ENCODE measurements around the gene TBX18. TPM values are rescaled to one million over a fixed set of nuclear protein-coding genes. Genes with fewer than 3 reads are reported as not detected.

The TBX18 gene
- total and polyA plus RNA-seq, 9 of the 15 experiments (the other 6 are each of a cell fraction or from before 2014, with no cell fraction given) = 4.0 to 36.1 (median 20.7) TPM

- TF ChIP-seq PATZ1 (CRISPR knock-in tag; IDR thresholded peaks at IDR 0.05; ENCODE audit: borderline replicate concordance) = no peak
- TF ChIP-seq, protein P1, sequence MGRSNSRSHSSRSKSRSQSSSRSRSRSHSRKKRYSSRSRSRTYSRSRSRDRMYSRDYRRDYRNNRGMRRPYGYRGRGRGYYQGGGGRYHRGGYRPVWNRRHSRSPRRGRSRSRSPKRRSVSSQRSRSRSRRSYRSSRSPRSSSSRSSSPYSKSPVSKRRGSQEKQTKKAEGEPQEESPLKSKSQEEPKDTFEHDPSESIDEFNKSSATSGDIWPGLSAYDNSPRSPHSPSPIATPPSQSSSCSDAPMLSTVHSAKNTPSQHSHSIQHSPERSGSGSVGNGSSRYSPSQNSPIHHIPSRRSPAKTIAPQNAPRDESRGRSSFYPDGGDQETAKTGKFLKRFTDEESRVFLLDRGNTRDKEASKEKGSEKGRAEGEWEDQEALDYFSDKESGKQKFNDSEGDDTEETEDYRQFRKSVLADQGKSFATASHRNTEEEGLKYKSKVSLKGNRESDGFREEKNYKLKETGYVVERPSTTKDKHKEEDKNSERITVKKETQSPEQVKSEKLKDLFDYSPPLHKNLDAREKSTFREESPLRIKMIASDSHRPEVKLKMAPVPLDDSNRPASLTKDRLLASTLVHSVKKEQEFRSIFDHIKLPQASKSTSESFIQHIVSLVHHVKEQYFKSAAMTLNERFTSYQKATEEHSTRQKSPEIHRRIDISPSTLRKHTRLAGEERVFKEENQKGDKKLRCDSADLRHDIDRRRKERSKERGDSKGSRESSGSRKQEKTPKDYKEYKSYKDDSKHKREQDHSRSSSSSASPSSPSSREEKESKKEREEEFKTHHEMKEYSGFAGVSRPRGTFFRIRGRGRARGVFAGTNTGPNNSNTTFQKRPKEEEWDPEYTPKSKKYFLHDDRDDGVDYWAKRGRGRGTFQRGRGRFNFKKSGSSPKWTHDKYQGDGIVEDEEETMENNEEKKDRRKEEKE (IDR thresholded peaks at IDR 0.05; ENCODE audit: borderline replicate concordance in 1 of 2, control insufficient read depth in 1 of 2, low read depth in 2 of 2, low read length in 1 of 2) = no peak
- no peak for TF ChIP-seq RFX5 (IDR thresholded peaks at IDR 0.05; ENCODE audit: low read depth, low read length)
- TF ChIP-seq HES1 (IDR thresholded peaks at IDR 0.05; ENCODE audit: low read depth) = no peak
Measured at GRCh38 chr6:84674395-84674794, 90.0 kb downstream of the TBX18 start (continued).
